IMR-90 (cell line): Measurements from ENCODE around the gene CASK. TPM values are rescaled to one million over a fixed set of nuclear protein-coding genes. Genes with fewer than 3 reads are reported as not detected.

ENCODE experiments used
- ATAC-seq: fragments of 200-7000 bp; cut with Tn5 transposase; 2 replicates; pipeline ENCODE4 v1.9.1; 2020; ENCODE audit warnings: low read depth, mild to moderate bottlenecking, moderate library complexity
- BruUV-seq: library from RNA; stranded (reverse); fragments of 400-500 nt; replicated peaks from 2 replicates; lab custom pipeline; 2021; lab: Mats Ljungman, UMichigan
- CTCF ChIA-PET: fragments of 300-600 bp; formaldehyde crosslinking; extraction: SDS; loops from one replicate; lab custom pipeline; 2021; ENCODE audit warnings: antibody characterized with exemption; lab: Yijun Ruan, JAX
- POLR2A ChIA-PET: fragments of 300-600 bp; sonication (Branson Sonifier 250); formaldehyde crosslinking; loops from one replicate; lab custom pipeline; 2022; ENCODE audit warnings: antibody characterized with exemption; ENCODE audit not compliant: unreplicated experiment; lab: Charles Lee
- DNase-seq: peaks from one replicate; pipeline ENCODE4 v3.0.0; 2013
- H2AFZ ChIP-seq: replicated peaks from 2 replicates; pipeline ENCODE3; 2013; ENCODE audit warnings: low read length, mild to moderate bottlenecking; ENCODE audit not compliant: poor library complexity
- H2AK5ac ChIP-seq: 2 replicates; pipeline ENCODE4 v1.6.1; 2013; ENCODE audit warnings: low read depth, low read length, inconsistent platforms
- H2AK9ac ChIP-seq: replicated peaks from 2 replicates; pipeline ENCODE3; 2013; ENCODE audit warnings: mild to moderate bottlenecking, low read depth, low read length, moderate library complexity; ENCODE audit not compliant: poor library complexity
- H2BK120ac ChIP-seq: 2 replicates; pipeline ENCODE4 v1.6.1; 2013; ENCODE audit warnings: low read depth, low read length, inconsistent platforms
- H2BK15ac ChIP-seq: 3 replicates; pipeline ENCODE4 v1.6.1; 2013; ENCODE audit warnings: low read depth, low read length, inconsistent platforms
- H2BK20ac ChIP-seq: 2 replicates; pipeline ENCODE4 v1.6.1; 2013; ENCODE audit warnings: low read depth, mild to moderate bottlenecking, inconsistent platforms, low read length, moderate library complexity
- H2BK5ac ChIP-seq: 2 replicates; pipeline ENCODE4 v1.6.1; 2013; ENCODE audit warnings: mild to moderate bottlenecking, low read depth, low read length, inconsistent platforms; ENCODE audit not compliant: poor library complexity, severe bottlenecking
- H3K14ac ChIP-seq: replicated peaks from 2 replicates; pipeline ENCODE4 v1.6.1; 2013; ENCODE audit warnings: low read depth, low read length, inconsistent platforms
- H3K18ac ChIP-seq: 2 replicates; pipeline ENCODE4 v1.6.1; 2013; ENCODE audit warnings: low read depth, low read length, control low read depth
- H3K23ac ChIP-seq: 2 replicates; pipeline ENCODE4 v1.6.1; 2013; ENCODE audit warnings: low read depth, low read length, inconsistent platforms
- H3K27ac ChIP-seq: 2 replicates; pipeline ENCODE4 v1.5.1; 2013; ENCODE audit warnings: mild to moderate bottlenecking, control low read depth, low read length; ENCODE audit not compliant: insufficient read depth
- H3K27me3 ChIP-seq: 2 replicates; pipeline ENCODE4 v1.6.1; 2013; ENCODE audit warnings: low read length; ENCODE audit not compliant: control insufficient read depth, insufficient read depth
- H3K36me3 ChIP-seq: 2 replicates; pipeline ENCODE4 v1.6.1; 2013; ENCODE audit warnings: low read length, mixed read lengths; ENCODE audit not compliant: control insufficient read depth, insufficient read depth
- H3K4ac ChIP-seq: 2 replicates; pipeline ENCODE4 v1.6.1; 2013; ENCODE audit warnings: low read depth, low read length, inconsistent platforms
- H3K4me1 ChIP-seq: 2 replicates; pipeline ENCODE4 v1.6.1; 2013; ENCODE audit warnings: low read length, mixed read lengths; ENCODE audit not compliant: control insufficient read depth, insufficient read depth
- H3K4me2 ChIP-seq: 2 replicates; pipeline ENCODE4 v1.6.1; 2013; ENCODE audit warnings: low read depth, mild to moderate bottlenecking, control low read depth, low read length, moderate library complexity
- H3K4me3 ChIP-seq: 2 replicates; pipeline ENCODE4 v1.5.1; 2013; ENCODE audit warnings: low read depth, mild to moderate bottlenecking, control low read depth, low read length, moderate library complexity; ENCODE audit not compliant: insufficient read depth
- H3K56ac ChIP-seq: 2 replicates; pipeline ENCODE4 v1.6.1; 2013; ENCODE audit warnings: low read length, inconsistent platforms; ENCODE audit not compliant: insufficient read depth; ENCODE audit errors: extremely low read depth
- H3K79me1 ChIP-seq, 2 experiments: 2 replicates each; pipeline ENCODE4 v1.6.1; 2013; ENCODE audit warnings: low read length in 2 of 2, inconsistent platforms in 1 of 2, low read depth in 1 of 2
- H3K9ac ChIP-seq: 2 replicates; pipeline ENCODE4 v1.6.1; 2013; ENCODE audit warnings: low read depth, low read length, control low read depth
- H3K9me1 ChIP-seq: 2 replicates; pipeline ENCODE4 v1.6.1; 2013; ENCODE audit warnings: low read length, inconsistent platforms; ENCODE audit not compliant: insufficient read depth
- H3K9me3 ChIP-seq: 2 replicates; pipeline ENCODE4 v1.6.1; 2013; ENCODE audit warnings: low read length; ENCODE audit not compliant: control insufficient read depth, insufficient read depth
- H4K20me1 ChIP-seq: 2 replicates; pipeline ENCODE4 v1.6.1; 2013; ENCODE audit warnings: low read length, inconsistent platforms; ENCODE audit not compliant: insufficient read depth
- H4K5ac ChIP-seq: 2 replicates; pipeline ENCODE4 v1.6.1; 2013; ENCODE audit warnings: mild to moderate bottlenecking, low read depth, low read length, control low read depth
- H4K8ac ChIP-seq, 2 experiments: 2 replicates each; pipeline ENCODE4 v1.6.1; 2013; ENCODE audit warnings: low read depth in 2 of 2, low read length in 2 of 2, control low read depth in 1 of 2, inconsistent platforms in 1 of 2
- H4K91ac ChIP-seq: 2 replicates; pipeline ENCODE4 v1.6.1; 2013; ENCODE audit warnings: low read depth, low read length, inconsistent platforms; ENCODE audit not compliant: insufficient read depth
- BHLHE40 ChIP-seq: fragments of 150-350 bp; IDR thresholded peaks from 2 replicates; pipeline ENCODE4 v1.6.1; 2016; ENCODE audit warnings: mild to moderate bottlenecking, low read depth, low read length
- CHD1 ChIP-seq: IDR thresholded peaks from 2 replicates; pipeline ENCODE4 v1.6.1; 2012; ENCODE audit warnings: low read depth, low read length, improper control_type of control experiment
- WGBS, 2 experiments: methylation state at CpG; one replicate each; pipeline versions ENCODE4 v1.1.5 to v1.1.7; 2013; ENCODE audit warnings: missing lambda C conversion rate in 2 of 2; ENCODE audit not compliant: insufficient read length in 1 of 2; ENCODE audit errors: extremely low coverage in 2 of 2; 5-methylcytosine and 5-hydroxymethylcytosine counted together
- dilution Hi-C: fragments of 300-500 bp; cut with HindIII; formaldehyde crosslinking; loops from one replicate; pipeline ENCODE4 v1.14.3; 2018; ENCODE audit warnings: low sequenced_read_pairs; ENCODE audit not compliant: unreplicated experiment
- in situ Hi-C: fragments of 300-500 bp; cut with MboI; formaldehyde crosslinking; loops from 3 replicates; pipeline ENCODE4 v1.14.3; 2019; ENCODE audit warnings: low sequenced_read_pairs, inconsistent platforms, mixed read lengths
- intact Hi-C: fragments of 100-400 bp; cut with micrococcal nuclease; formaldehyde crosslinking; loops from 2 replicates; pipeline ENCODE4 v1.10.0; 2022
- polyA plus RNA-seq, 3 experiments: library from polyadenylated mRNA; depleted of rRNA; stranded (reverse); fragments of >200 nt; gene quantifications; 2 replicates each; pipeline ENCODE4 v1.2.3, GENCODE V29; 2012; ENCODE audit warnings: low replicate concordance in 1 of 3
- total RNA-seq: library from RNA; depleted of rRNA; stranded (reverse); fragments of >200 nt; gene quantifications from 2 replicates; pipeline ENCODE4 v1.2.3, GENCODE V29; 2012

CASK gene
- total and polyA plus RNA-seq, 2 of the 4 experiments (the other 2 are of a cell fraction), result 9.4 to 17.7 TPM

GRCh38 chrX:41906515-41907187, 16.7 kb downstream of the CASK start:
- Histone ChIP-seq H4K91ac (no peak overlapping the region), H3K14ac (no peak overlapping the region), H3K56ac (no peak overlapping the region), H2BK120ac (no peak overlapping the region), H3K36me3 (0 out of 2 replicates have a peak, but pooled peaks cover 1% of the 10 kb centered on the region), H2AFZ (no peak overlapping the region), H3K27me3 (no peaks in the 10 kb centered on the region; the same call in 1 of the 2 replicates), H4K5ac (no peak overlapping the region), H3K23ac (no peak overlapping the region), H3K9me3 (peaks cover 2% of the 10 kb centered on the region; the same call in 1 of the 2 replicates), H2BK5ac (no peak overlapping the region), H3K27ac (no peak overlapping the region), H3K4me2 (no peak overlapping the region), H3K4me3 (no peak overlapping the region), H3K9ac (no peak overlapping the region), H2AK9ac (no peak overlapping the region), H3K4me1 (no peaks in the 10 kb centered on the region), H3K9me1 (no peaks in the 10 kb centered on the region), H3K4ac (no peak overlapping the region), H3K79me1 (peaks cover 0 to 6% of the 10 kb centered on the region in 2 experiments; a peak in 2 of 4 replicates), H2BK15ac (no peak overlapping the region), H2BK20ac (no peak overlapping the region), H4K20me1 (0 out of 2 replicates have a peak, but pooled peaks cover 5% of the 10 kb centered on the region), H4K8ac (no peak overlapping the region), H3K18ac (no peak overlapping the region), H2AK5ac (no peak overlapping the region)
- in situ Hi-C loops, result no loop called here
- BruUV-seq, result no TSS peak
- ChIA-PET POLR2A (no interaction called here), CTCF (no interaction called here)
- dilution Hi-C loops, result no loop called here
- ATAC-seq (no peak), DNase-seq (no peak)
- intact Hi-C loops, result no loop called here
- 40% methylated on average over 1 of the region's 3 CpGs; no CpG with 5 or more reads in 1 of the 2 experiments for WGBS, 2 experiments
- TF ChIP-seq BHLHE40 (no peak), CHD1 (no peak)
